ENCODE measurements around the gene SLC6A18.

Gene SLC6A18

DNA sequence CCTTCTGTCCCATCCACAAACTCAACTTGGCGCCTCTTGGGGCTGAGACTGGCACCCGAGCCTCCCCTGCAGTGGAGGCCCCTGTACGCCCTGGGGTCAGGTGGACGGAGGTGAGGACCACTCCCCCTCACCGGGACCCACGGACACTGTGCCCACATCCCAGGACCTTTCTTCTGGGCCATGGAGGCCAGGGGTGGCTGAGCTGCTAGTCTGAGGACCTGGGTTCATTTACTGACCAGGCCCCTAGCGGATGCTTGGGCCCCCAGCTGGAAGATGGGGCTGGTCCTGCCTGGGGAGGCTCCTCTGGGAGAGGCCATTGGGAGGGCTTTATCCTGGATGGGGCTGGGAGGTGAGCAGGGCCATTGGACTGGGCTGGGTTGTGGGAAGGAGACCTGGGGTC is 40.7 kb upstream of the SLC6A18 start:
- H3F3A ChIP-seq (ENCODE audit: insufficient read depth, low read length) = no peaks in the 10 kb centered on the region
- no peaks in the 10 kb centered on the region for H3K79me2 ChIP-seq (ENCODE audit: low read length)
- no peak for TF ChIP-seq EZH2phosphoT487 (IDR thresholded peaks at IDR 0.05; ENCODE audit: low read length)
- H3K9me2 ChIP-seq (replicated peaks; ENCODE audit: insufficient read depth, low read length) = no peaks in the 10 kb centered on the region
- H4K20me1 ChIP-seq (ENCODE audit: insufficient read depth, low read length) = no peaks in the 10 kb centered on the region
- 0 out of 2 replicates have a peak, but pooled peaks cover 4% of the 10 kb centered on the region for H3K27me3 ChIP-seq (replicated peaks; ENCODE audit: insufficient read depth, low read length)
- no peaks in the 10 kb centered on the region for H3K36me3 ChIP-seq (replicated peaks; ENCODE audit: insufficient read depth, low read length)
- no peaks in the 10 kb centered on the region for H3K4me1 ChIP-seq (ENCODE audit: low read length)
- H3K4me2 ChIP-seq (ENCODE audit: low read depth, low read length) = no peak overlapping the region
- H3K9ac ChIP-seq (ENCODE audit: low read length) = no peak overlapping the region
- H3K4me3 ChIP-seq (ENCODE audit: low read length) = no peak overlapping the region
- no peaks in the 10 kb centered on the region for H3K9me3 ChIP-seq (replicated peaks; ENCODE audit: insufficient read depth, low read length)
- H2AFZ ChIP-seq (ENCODE audit: low read length) = no peak overlapping the region
- DNase-seq = no peak
- no peak overlapping the region for H3K27ac ChIP-seq (ENCODE audit: low read length)

DNA sequence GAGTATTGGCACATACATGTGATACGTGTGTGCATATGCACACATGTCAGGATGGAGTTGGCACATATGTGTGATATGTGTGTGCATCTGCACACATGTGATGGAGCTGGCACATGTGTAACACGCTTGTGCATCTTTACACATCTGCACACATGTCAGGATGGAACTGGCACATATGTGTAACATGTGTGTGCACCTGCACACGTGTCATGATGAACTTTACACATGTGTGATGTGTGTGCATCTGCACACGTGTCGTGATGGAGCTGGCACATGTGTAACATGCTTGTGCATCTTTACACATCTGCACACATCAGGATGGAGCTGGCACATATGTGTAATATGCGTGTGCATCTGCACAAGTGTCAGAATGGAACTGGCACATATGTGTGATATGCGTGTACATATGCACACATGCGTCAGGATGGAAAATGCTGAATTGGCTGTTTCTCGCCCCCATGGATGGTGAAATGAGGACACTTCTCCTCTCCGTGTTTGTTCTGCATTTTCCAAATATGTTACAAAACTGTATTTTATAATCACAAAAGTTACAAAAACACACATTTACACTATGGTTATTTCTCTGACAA is 40.0 kb upstream of the SLC6A18 start:
- H3K4me2 ChIP-seq (ENCODE audit: low read depth, low read length) = no peak overlapping the region
- H2AFZ ChIP-seq (ENCODE audit: low read length) = no peak overlapping the region
- H3F3A ChIP-seq (ENCODE audit: insufficient read depth, low read length) = no peaks in the 10 kb centered on the region
- DNase-seq = no peak
- H3K79me2 ChIP-seq (ENCODE audit: low read length) = no peaks in the 10 kb centered on the region
- TF ChIP-seq, protein P1, sequence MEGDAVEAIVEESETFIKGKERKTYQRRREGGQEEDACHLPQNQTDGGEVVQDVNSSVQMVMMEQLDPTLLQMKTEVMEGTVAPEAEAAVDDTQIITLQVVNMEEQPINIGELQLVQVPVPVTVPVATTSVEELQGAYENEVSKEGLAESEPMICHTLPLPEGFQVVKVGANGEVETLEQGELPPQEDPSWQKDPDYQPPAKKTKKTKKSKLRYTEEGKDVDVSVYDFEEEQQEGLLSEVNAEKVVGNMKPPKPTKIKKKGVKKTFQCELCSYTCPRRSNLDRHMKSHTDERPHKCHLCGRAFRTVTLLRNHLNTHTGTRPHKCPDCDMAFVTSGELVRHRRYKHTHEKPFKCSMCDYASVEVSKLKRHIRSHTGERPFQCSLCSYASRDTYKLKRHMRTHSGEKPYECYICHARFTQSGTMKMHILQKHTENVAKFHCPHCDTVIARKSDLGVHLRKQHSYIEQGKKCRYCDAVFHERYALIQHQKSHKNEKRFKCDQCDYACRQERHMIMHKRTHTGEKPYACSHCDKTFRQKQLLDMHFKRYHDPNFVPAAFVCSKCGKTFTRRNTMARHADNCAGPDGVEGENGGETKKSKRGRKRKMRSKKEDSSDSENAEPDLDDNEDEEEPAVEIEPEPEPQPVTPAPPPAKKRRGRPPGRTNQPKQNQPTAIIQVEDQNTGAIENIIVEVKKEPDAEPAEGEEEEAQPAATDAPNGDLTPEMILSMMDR (IDR thresholded peaks at IDR 0.05; ENCODE audit: low read length) = no peak
- TF ChIP-seq EZH2 (optimal IDR thresholded peaks at IDR 0.05; ENCODE audit: low read depth, low read length) (no peak), EZH2phosphoT487 (IDR thresholded peaks at IDR 0.05; ENCODE audit: low read length) (no peak)
- no peaks in the 10 kb centered on the region for H3K4me1 ChIP-seq (ENCODE audit: low read length)
- H3K9ac ChIP-seq (ENCODE audit: low read length) = no peak overlapping the region
- H3K4me3 ChIP-seq (ENCODE audit: low read length) = no peak overlapping the region
- H3K27me3 ChIP-seq (replicated peaks; ENCODE audit: insufficient read depth, low read length) = 0 out of 2 replicates have a peak, but pooled peaks cover 4% of the 10 kb centered on the region
- no peak overlapping the region for H3K27ac ChIP-seq (ENCODE audit: low read length)
- no peaks in the 10 kb centered on the region for H3K9me2 ChIP-seq (replicated peaks; ENCODE audit: insufficient read depth, low read length)
- no peaks in the 10 kb centered on the region for H3K36me3 ChIP-seq (replicated peaks; ENCODE audit: insufficient read depth, low read length)
- no peaks in the 10 kb centered on the region for H4K20me1 ChIP-seq (ENCODE audit: insufficient read depth, low read length)
- no peaks in the 10 kb centered on the region for H3K9me3 ChIP-seq (replicated peaks; ENCODE audit: insufficient read depth, low read length)

DNA sequence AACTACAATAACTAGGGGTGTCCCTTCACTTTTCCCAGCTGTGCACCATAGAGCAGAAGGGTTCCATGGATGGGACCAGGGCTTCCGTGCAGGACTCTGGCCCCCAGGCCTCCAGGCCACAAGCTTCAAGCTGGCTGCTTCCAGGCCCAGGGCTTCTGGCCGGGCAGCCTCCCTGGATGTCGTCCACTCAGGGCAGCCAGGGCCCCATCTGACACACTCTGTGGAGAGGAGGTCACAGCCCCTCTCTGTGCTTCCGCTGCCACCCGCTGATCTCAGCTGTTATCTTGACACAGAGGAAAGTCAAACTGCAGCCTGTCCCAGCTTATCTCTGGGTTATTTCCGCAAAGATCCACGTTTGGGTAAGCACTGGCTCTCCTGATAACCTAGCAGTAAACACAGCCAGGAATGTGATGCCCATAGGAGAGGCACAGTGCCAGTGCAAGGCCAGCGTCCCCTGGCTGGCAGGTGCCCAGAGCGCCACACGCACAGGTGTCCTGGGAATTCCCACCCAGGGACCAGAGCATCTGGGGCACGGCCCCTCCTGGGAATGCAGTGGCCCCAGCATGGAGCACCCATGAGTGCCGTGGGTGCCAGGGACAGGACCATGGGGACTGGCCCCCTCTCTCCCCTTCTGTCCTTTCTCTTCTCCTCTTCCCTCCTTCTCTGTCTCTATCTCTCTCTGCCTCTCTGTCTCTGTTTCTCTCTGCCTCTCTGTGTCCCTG is 39.4 kb upstream of the SLC6A18 start:
- H2AFZ ChIP-seq (ENCODE audit: low read length) = no peak overlapping the region
- peaks cover 7% of the 10 kb centered on the region for H3K27me3 ChIP-seq (replicated peaks; ENCODE audit: insufficient read depth, low read length)

More for the DNA sequence above, 39.4 kb upstream of the SLC6A18 start:
- Histone ChIP-seq H3K9me3 (replicated peaks; ENCODE audit: insufficient read depth, low read length) (no peaks in the 10 kb centered on the region), H4K20me1 (ENCODE audit: insufficient read depth, low read length) (no peaks in the 10 kb centered on the region), H3K4me1 (ENCODE audit: low read length) (no peaks in the 10 kb centered on the region), H3K9ac (ENCODE audit: low read length) (no peak overlapping the region), H3K27ac (ENCODE audit: low read length) (no peak overlapping the region), H3K4me2 (ENCODE audit: low read depth, low read length) (no peak overlapping the region), H3F3A (ENCODE audit: insufficient read depth, low read length) (no peaks in the 10 kb centered on the region), H3K36me3 (replicated peaks; ENCODE audit: insufficient read depth, low read length) (no peaks in the 10 kb centered on the region), H3K79me2 (ENCODE audit: low read length) (no peaks in the 10 kb centered on the region), H3K4me3 (ENCODE audit: low read length) (no peak overlapping the region), H3K9me2 (replicated peaks; ENCODE audit: insufficient read depth, low read length) (no peaks in the 10 kb centered on the region)
- DNase-seq = no peak
- TF ChIP-seq EZH2 (optimal IDR thresholded peaks at IDR 0.05; ENCODE audit: low read depth, low read length) (no peak), EZH2phosphoT487 (IDR thresholded peaks at IDR 0.05; ENCODE audit: low read length) (no peak)
- TF ChIP-seq, protein P1 (IDR thresholded peaks at IDR 0.05; ENCODE audit: low read length) = no peak
